ENCODE results near the gene NEURL4. TPM values are rescaled to one million over a fixed set of nuclear protein-coding genes. Genes with fewer than 3 reads are reported as not detected.

The NEURL4 gene
- total RNA-seq, 1 donor from 2014 or later: 56.7 TPM

DNA sequence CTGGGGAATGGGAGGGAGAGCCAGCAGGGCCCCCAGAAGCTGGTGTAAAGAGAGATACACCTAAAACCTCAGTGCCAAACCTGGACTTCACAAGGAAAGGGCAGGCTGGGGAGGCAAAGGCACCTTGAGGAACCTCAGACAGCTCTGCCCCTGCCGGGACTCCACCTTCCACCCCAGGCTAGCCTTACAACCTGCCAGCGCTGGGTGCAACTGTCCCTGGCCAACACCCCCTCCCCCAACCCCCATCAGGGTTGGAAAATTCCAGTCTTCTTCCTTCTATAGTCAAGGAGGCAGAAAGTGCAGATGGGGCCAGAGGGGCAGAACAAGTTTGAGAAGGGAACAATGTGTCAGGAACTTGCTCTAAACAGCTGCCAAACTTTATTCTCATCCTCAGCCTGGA is 36.9 kb downstream of the NEURL4 start:
- DNase-seq (ENCODE audit: low spot score in 2 of 2, unreplicated experiment in 2 of 2): no peak
- Mint-ChIP-seq H3K4me1 (peaks cover 25% of the 10 kb centered on the region), H3K4me3 (no peak overlapping the region), H3K9me3 (no peaks in the 10 kb centered on the region), H3K36me3 (no peaks in the 10 kb centered on the region), H3K27ac (no peak overlapping the region), H3K27me3 (ENCODE audit: low read depth) (peaks cover 71% of the 10 kb centered on the region)
- TF ChIP-seq, protein P1, sequence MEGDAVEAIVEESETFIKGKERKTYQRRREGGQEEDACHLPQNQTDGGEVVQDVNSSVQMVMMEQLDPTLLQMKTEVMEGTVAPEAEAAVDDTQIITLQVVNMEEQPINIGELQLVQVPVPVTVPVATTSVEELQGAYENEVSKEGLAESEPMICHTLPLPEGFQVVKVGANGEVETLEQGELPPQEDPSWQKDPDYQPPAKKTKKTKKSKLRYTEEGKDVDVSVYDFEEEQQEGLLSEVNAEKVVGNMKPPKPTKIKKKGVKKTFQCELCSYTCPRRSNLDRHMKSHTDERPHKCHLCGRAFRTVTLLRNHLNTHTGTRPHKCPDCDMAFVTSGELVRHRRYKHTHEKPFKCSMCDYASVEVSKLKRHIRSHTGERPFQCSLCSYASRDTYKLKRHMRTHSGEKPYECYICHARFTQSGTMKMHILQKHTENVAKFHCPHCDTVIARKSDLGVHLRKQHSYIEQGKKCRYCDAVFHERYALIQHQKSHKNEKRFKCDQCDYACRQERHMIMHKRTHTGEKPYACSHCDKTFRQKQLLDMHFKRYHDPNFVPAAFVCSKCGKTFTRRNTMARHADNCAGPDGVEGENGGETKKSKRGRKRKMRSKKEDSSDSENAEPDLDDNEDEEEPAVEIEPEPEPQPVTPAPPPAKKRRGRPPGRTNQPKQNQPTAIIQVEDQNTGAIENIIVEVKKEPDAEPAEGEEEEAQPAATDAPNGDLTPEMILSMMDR (IDR thresholded peaks at IDR 0.05; ENCODE audit: unreplicated experiment): no peak

DNA sequence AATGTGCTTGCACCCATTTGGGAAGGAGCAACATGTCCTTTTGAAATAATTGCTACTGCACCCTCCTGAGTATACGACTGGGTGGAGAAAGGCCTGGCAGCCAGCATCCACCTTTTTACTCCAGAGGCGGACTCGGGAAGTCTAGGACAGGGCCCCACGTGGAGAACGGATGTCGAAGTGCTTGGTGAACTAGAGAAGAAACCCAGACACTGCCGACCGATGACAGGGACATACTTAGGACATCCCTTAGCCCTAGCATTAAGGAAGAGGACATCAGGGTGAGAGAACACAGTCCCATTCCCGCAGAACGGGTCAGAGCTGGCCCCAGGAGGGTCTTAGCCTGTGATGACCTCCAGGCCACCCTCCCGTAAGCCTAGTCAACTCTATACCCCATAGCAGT is 38.5 kb downstream of the NEURL4 start:
- Mint-ChIP-seq H3K4me1 (peaks cover 22% of the 10 kb centered on the region), H3K4me3 (no peak overlapping the region), H3K9me3 (no peaks in the 10 kb centered on the region), H3K27me3 (ENCODE audit: low read depth) (peaks cover 64% of the 10 kb centered on the region), H3K27ac (no peak overlapping the region), H3K36me3 (no peaks in the 10 kb centered on the region)
- DNase-seq (ENCODE audit: low spot score in 2 of 2, unreplicated experiment in 2 of 2): no peak
- TF ChIP-seq, protein P1 (IDR thresholded peaks at IDR 0.05; ENCODE audit: unreplicated experiment): no peak

DNA sequence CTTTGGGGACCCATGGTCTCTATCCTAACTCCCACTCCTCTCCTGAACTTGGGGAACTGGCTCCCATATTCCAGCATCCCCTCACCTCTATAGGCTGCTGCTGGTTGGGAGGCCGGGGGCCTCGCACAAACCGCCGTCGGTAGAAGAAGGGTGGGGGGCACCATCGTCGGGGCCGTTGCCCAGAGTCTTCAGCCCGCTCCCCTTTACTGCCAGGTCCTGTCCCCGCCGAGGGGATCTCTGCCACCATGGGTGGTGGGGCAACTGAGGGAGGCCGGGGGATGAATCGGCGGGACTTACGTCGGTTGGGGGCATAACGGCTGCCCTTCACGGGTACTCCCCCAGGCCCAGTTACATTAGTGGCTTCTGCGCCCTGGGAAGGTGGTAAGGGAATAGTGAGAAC is 39.0 kb downstream of the NEURL4 start:
- Mint-ChIP-seq H3K4me3 (no peak overlapping the region), H3K9me3 (no peaks in the 10 kb centered on the region)
- TF ChIP-seq, protein P1 (IDR thresholded peaks at IDR 0.05; ENCODE audit: unreplicated experiment): no peak

DNA sequence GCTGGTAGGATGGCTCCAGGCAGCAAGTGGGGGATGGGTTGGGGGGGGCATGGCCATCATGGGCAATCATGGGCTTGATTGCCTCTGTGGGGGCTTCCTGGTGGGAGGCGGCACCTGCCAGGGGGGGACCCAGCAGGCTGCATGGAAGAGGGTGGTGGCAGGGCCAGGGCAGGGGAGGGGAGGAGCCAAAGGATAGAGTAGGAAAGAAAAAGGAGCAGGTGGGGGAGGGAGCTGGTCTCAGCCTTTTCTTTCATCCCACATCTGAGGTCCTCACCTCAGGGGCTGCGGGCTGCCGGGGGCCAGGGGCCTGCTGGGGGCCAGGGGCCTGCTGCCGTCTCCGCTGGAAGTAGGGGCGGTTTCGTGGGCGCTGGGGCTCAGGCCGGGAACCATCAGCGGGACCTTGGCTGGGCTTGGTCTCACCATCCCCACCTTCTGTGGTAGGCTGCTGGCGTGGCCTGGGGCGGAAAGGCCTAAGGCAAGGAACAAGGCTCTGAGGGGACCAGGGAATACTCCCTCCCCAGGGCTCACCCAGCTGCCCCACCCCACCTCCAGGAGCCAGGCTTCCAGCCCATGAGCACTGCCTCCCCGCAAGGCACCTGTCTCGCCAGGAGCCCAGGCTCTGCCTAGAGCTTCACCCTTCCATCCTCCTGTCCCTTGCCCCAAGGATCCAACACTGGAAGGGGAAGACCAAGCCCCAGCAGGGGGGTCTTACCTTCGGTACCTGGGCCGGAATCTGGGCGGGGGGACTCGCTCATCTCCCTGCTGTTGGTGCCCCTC is 39.7 kb downstream of the NEURL4 start:
- no peaks in the 10 kb centered on the region for H3K36me3 Mint-ChIP-seq
- peaks cover 55% of the 10 kb centered on the region for H3K27me3 Mint-ChIP-seq (ENCODE audit: low read depth)
- no peaks in the 10 kb centered on the region for H3K9me3 Mint-ChIP-seq
- peaks cover 16% of the 10 kb centered on the region for H3K4me1 Mint-ChIP-seq
- H3K27ac Mint-ChIP-seq: no peak overlapping the region
- DNase-seq (ENCODE audit: low spot score in 2 of 2, unreplicated experiment in 2 of 2): no peak
- TF ChIP-seq, protein P1 (IDR thresholded peaks at IDR 0.05; ENCODE audit: unreplicated experiment): no peak
- H3K4me3 Mint-ChIP-seq: no peak overlapping the region

More for the DNA sequence above, 39.0 kb downstream of the NEURL4 start:
- no peak for DNase-seq (ENCODE audit: low spot score in 2 of 2, unreplicated experiment in 2 of 2)
- no peaks in the 10 kb centered on the region for H3K36me3 Mint-ChIP-seq
- no peak overlapping the region for H3K27ac Mint-ChIP-seq
- H3K4me1 Mint-ChIP-seq: peaks cover 20% of the 10 kb centered on the region
- peaks cover 59% of the 10 kb centered on the region for H3K27me3 Mint-ChIP-seq (ENCODE audit: low read depth)

DNA sequence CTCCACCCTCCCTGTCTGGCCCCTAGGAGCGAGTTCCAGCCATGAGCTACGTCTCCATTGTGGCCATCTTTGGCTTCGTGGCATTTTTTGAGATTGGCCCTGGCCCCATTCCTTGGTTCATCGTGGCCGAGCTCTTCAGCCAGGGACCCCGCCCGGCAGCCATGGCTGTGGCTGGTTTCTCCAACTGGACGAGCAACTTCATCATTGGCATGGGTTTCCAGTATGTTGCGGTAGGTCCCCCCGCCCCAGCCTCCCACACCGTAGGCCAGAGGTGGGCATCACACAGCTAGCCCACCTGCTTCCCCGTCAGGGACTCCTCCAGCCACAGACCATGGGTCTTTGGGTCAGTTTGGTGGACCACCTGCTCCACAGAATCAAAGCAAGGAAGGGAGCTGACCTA is 43.5 kb downstream of the NEURL4 start:
- H3K27ac Mint-ChIP-seq: no peak overlapping the region
- H3K4me3 Mint-ChIP-seq: no peak overlapping the region
- TF ChIP-seq, protein P1 (IDR thresholded peaks at IDR 0.05; ENCODE audit: unreplicated experiment): no peak
- H3K27me3 Mint-ChIP-seq (ENCODE audit: low read depth): peaks cover 40% of the 10 kb centered on the region
- H3K36me3 Mint-ChIP-seq: no peaks in the 10 kb centered on the region
- H3K9me3 Mint-ChIP-seq: no peaks in the 10 kb centered on the region
- DNase-seq (ENCODE audit: low spot score in 2 of 2, unreplicated experiment in 2 of 2): no peak
- peaks cover 14% of the 10 kb centered on the region for H3K4me1 Mint-ChIP-seq
